ENCODE data around the gene HSBP1L1.

Gene HSBP1L1

GRCh38 chr18:79962835-79963657, 1.4 kb upstream of the HSBP1L1 start:
- no peaks in the 10 kb centered on the region for H3K27me3 ChIP-seq (ENCODE audit: insufficient read depth, low read depth, severe bottlenecking)
- DNase-seq = no peak
- H3K4me3 ChIP-seq (ENCODE audit: low read depth, low read length) = no peak overlapping the region

DNA sequence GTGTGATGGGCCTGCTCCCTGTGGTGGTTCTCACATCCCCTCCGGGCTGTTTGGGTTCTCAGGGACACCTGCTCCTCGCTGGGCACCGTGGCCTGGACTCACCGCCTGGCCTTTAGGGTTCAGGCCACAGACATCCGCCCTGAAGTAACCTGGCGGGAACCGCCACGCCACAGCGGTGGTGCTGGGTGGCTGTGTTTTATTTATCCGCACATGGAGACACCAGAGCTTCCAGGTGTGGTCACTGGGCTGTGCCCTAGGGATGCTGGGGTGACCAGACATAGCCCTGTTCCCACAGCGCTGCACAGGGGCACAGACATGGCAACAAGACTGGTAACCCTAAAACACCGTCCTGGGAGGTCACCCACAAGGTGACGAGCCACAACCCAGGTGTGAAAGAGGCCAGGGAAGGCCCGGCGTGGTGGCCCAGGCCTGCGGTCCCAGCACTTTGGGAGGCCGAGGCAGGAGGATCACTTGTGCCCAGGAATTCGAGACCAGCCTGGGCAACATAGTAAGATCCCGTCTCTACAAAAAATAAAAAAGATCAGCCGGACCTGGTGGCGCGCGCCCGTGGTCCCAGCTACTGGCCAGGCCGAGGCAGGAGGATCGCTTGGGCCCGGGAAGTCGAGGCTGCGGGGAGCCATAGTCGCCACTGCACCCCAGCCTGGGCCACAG, 649 bp upstream of the HSBP1L1 start:
- H3K27me3 ChIP-seq (ENCODE audit: insufficient read depth, low read depth, severe bottlenecking) = no peaks in the 10 kb centered on the region
- no peaks in the 10 kb centered on the region for H3K9me3 ChIP-seq (ENCODE audit: severe bottlenecking)
- H3K27ac ChIP-seq = peak overlapping the region; percentile 80
- peak overlapping the region; percentile 68 for H3K4me3 ChIP-seq (ENCODE audit: low read depth, low read length)
- H3K36me3 ChIP-seq = peaks cover 12% of the 10 kb centered on the region
- no peak for DNase-seq
- TF ChIP-seq, protein P1, sequence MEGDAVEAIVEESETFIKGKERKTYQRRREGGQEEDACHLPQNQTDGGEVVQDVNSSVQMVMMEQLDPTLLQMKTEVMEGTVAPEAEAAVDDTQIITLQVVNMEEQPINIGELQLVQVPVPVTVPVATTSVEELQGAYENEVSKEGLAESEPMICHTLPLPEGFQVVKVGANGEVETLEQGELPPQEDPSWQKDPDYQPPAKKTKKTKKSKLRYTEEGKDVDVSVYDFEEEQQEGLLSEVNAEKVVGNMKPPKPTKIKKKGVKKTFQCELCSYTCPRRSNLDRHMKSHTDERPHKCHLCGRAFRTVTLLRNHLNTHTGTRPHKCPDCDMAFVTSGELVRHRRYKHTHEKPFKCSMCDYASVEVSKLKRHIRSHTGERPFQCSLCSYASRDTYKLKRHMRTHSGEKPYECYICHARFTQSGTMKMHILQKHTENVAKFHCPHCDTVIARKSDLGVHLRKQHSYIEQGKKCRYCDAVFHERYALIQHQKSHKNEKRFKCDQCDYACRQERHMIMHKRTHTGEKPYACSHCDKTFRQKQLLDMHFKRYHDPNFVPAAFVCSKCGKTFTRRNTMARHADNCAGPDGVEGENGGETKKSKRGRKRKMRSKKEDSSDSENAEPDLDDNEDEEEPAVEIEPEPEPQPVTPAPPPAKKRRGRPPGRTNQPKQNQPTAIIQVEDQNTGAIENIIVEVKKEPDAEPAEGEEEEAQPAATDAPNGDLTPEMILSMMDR (IDR thresholded peaks at IDR 0.05; ENCODE audit: low read depth, low read length) = no peak

More at GRCh38 chr18:79962835-79963657, 1.4 kb upstream of the HSBP1L1 start:
- TF ChIP-seq, protein P1 (IDR thresholded peaks at IDR 0.05; ENCODE audit: low read depth, low read length) = no peak
- H3K27ac ChIP-seq = no peak overlapping the region
- H3K36me3 ChIP-seq = peaks cover 4% of the 10 kb centered on the region
- H3K9me3 ChIP-seq (ENCODE audit: severe bottlenecking) = no peaks in the 10 kb centered on the region

DNA sequence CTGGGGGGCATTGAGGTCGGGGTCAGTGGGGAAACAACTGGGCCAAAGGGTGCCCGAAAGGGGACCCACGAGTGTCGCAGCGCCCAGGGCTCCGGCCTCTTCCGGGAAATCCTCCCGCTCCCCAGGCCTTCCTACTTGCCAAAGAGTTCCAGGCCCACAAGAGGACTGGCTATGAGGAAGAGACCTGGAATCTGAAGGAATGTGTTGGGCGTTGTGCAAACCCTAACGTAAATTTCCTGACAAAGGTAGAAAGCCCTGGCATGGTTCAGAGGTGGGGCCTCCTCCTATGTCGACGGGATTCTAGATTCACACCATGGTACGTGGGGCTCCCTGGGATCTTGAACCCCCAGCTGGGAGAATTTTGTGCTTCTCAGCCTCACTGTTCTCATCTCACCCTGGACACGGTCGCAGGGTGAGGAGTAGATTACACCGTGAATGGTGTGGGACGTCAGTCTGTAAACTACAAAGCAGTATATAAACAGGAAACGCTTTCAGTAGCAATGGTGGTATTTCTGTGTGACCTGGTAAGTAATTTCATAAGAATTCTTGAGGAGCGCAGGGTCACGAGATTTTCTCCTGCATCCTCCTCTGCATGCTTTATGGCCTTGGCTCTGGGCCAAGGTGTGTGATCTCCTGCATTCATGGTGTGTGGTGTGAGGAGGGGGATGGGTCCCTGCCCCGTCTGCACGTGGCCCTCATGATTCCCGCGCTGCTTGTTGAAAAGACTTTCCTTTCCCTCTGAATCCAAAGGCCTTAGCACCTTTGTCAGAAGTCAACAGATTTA, 868 bp downstream of the HSBP1L1 start:
- Histone ChIP-seq H3K4me3 (ENCODE audit: low read depth, low read length) (peak overlapping the region; percentile 68), H3K36me3 (peaks cover 19% of the 10 kb centered on the region), H3K9me3 (ENCODE audit: severe bottlenecking) (no peaks in the 10 kb centered on the region), H3K27ac (peak overlapping the region; percentile 80), H3K27me3 (ENCODE audit: insufficient read depth, low read depth, severe bottlenecking) (no peaks in the 10 kb centered on the region)
- no peak for DNase-seq
- TF ChIP-seq, protein P1 (IDR thresholded peaks at IDR 0.05; ENCODE audit: low read depth, low read length) = no peak

DNA sequence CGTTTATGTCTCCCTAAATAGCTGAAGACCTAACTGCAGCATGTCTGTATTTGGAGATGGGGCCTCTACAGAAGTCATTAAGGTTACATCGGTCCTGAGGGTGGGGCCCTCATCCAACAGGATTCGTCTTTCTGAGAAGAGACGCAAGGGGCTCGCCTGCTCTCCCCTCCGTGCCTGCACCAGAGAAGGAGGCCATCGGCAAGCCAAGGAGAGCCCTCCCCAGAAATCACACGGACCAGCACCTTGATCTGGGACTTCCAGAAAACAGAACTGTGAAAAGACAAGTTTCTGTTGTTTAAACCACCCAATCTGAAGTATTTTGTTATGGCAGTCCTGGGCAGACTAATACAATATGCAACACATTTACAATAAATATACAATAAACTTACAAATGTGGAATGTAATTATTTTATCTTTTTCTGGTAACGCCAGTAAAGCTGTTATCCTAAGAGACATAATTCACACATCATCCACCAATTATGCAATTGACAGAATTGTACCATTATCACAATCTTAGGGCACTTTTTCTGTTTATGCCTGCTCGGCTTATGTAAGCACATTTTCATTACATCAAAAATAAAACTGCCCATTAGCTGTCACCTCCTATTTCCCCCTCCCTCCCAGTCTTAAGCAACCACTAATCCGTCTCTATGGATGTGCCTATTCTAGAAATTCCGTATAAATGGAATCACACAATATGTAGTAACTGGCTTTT, 6.1 kb downstream of the HSBP1L1 start:
- Histone ChIP-seq H3K9me3 (ENCODE audit: severe bottlenecking) (no peaks in the 10 kb centered on the region), H3K4me3 (ENCODE audit: low read depth, low read length) (no peak overlapping the region), H3K36me3 (peaks cover 71% of the 10 kb centered on the region), H3K27ac (no peak overlapping the region), H3K27me3 (ENCODE audit: insufficient read depth, low read depth, severe bottlenecking) (no peaks in the 10 kb centered on the region)
- TF ChIP-seq, protein P1 (IDR thresholded peaks at IDR 0.05; ENCODE audit: low read depth, low read length) = no peak
- DNase-seq = no peak

DNA sequence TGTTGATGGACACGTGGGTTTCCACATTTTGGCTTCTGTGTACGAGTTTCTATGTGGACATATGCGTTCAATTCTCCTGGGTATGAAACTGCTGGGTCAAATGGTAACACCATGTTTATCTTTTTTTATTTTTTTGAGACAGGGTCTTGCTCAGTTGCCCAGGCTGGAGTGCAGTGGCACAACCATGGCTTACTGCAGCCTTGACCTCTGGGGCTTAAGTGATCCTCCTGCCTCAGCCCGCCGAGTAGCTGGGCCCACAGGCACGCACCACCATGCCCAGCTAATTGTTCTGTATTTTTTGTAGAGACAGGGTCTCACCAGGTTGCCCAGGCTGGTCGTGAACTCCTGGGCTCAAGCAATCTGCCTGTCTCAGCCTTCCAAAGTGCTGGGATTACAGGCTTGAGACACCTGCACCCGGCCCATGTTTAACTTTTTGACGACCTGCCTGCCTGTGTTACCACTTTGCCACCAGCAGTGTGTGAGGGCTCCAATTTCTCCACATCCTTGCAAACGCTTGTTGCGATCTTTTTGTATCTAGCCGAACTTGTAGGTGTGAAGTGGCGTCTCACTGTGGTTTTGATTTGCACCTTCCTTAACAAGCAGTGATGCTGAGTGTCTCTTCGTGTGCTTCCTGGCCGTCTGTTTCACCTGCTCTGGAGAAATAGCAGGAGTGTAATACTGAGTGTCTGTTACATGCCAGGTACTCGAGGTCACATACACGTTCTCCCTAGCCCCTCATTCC, 6.9 kb downstream of the HSBP1L1 start:
- Histone ChIP-seq H3K4me3 (ENCODE audit: low read depth, low read length) (no peak overlapping the region), H3K27ac (no peak overlapping the region), H3K27me3 (ENCODE audit: insufficient read depth, low read depth, severe bottlenecking) (no peaks in the 10 kb centered on the region), H3K9me3 (ENCODE audit: severe bottlenecking) (no peaks in the 10 kb centered on the region), H3K36me3 (peaks cover 79% of the 10 kb centered on the region)
- DNase-seq = no peak
- TF ChIP-seq, protein P1 (IDR thresholded peaks at IDR 0.05; ENCODE audit: low read depth, low read length) = no peak
